Measurements from ENCODE around the gene TP53.

- no peak for TF ChIP-seq CTCF (IDR thresholded peaks at IDR 0.05 in 2 of 3, conservative IDR thresholded peaks at IDR 0.05 in 1 of 3; ENCODE audit: insufficient read depth in 2 of 3, low read depth in 1 of 3, low read length in 3 of 3)
- no peak for TF ChIP-seq TBP (optimal IDR thresholded peaks at IDR 0.05; ENCODE audit: low read depth, low read length)
- TF ChIP-seq PATZ1 (CRISPR knock-in tag; IDR thresholded peaks at IDR 0.05; ENCODE audit: borderline replicate concordance): no peak
- TF ChIP-seq BRCA1 (IDR thresholded peaks at IDR 0.05): no peak
- TF ChIP-seq BRCA1 (CRISPR knock-in tag; IDR thresholded peaks at IDR 0.05): no peak
- no peak for TF ChIP-seq RBM25 (IDR thresholded peaks at IDR 0.05; ENCODE audit: low read depth, low read length, severe bottlenecking)
- TF ChIP-seq RAD21 (CRISPR knock-in tag; conservative IDR thresholded peaks at IDR 0.05 in 1 of 2, IDR thresholded peaks at IDR 0.05 in 1 of 2): no peak
- no peak for TF ChIP-seq ILK (tag; IDR thresholded peaks at IDR 0.05; ENCODE audit: borderline replicate concordance, low read depth)
- TF ChIP-seq FUS (optimal IDR thresholded peaks at IDR 0.05; ENCODE audit: low read depth, low read length): no peak
- no peak for TF ChIP-seq RREB1 (CRISPR knock-in tag; IDR thresholded peaks at IDR 0.05)
- TF ChIP-seq EP300 (IDR thresholded peaks at IDR 0.05; ENCODE audit: low read length): no peak
Observed at GRCh38 chr17:7674934-7675333, 12.4 kb downstream of the TP53 start.
